GM12892 (cell line): ENCODE measurements around the gene OTUB1.

Experiments
- POLR2A ChIP-seq: IDR thresholded peaks from 2 replicates; pipeline ENCODE4 v1.6.1; 2011; ENCODE audit warnings: low read depth, low read length, control low read depth
- POLR2AphosphoS5 ChIP-seq: IDR thresholded peaks from 2 replicates; pipeline ENCODE4 v1.6.1; 2011; ENCODE audit warnings: low read depth, low read length, control low read depth

DNA sequence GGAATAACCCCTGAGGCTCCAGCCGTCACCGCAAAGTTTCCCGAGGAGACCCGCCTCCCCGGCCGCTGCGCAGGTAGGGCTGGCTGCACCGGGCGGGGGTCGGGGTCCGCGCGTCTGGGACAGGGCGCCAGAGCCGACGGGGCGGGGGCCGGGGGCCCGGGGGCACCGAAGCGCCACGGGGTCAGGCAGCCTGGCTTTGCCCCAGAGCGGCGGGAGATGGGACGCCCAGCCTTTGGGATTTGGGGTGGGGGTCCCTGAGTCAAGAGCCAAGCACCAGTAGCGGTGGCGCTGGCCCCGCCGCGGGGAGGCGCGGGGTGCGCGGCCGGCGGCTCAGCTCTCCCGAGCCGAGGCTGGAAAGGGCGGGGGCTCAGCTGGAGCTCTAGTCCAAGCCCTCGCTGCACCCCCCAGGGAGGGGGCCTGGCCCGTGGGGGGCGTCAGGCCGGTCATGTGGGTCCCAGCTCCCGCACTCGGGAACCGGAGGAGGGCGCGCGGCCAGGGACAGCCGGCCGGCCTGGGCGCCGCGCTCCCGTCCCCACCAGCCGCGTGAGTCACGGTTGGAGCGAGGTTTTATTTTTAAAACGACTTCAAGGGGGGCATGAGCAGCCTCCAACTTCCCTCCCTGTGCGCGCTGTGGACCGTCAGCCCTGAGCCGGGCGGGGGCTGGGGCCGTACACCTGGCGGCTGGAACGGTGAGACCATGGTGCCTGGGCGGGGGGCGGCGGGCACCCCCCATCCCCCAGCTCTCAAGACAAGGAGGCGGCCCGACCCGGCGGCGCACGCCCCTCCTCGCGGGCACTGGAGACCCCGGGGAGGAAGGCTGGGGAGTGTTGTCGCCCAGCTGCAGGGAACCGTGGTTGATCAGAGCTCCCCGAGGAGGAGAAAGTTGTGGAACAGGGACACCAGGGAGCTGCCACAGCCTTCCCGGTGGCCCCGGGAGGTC is 50.1 kb downstream of the OTUB1 start:
- TF ChIP-seq POLR2AphosphoS5 (no peak), POLR2A (no peak)
